ENCODE measurements around the gene CTTNBP2.

CTTNBP2 gene

DNA sequence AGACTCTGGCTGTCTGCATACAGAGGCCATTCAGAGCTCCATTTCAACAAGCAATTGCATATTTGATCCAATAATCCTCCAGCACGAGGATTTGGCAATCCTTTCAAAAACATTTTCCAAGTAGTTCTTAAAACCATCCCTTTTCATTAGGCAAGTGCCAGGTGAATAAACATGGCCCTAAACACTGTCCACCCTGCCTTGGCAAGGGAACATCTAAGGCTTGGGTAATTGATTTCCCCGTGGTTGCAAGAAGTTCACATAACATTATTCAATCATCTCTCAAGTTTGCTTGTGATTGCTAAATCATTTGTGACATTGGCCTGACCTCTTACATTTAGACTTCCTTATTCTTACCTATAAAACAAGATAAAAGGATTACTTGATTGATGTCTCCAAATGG is 175.2 kb downstream of the CTTNBP2 start:
- no peak for DNase-seq (ENCODE audit: low read depth in 2 of 2, low spot score in 1 of 2)

DNA sequence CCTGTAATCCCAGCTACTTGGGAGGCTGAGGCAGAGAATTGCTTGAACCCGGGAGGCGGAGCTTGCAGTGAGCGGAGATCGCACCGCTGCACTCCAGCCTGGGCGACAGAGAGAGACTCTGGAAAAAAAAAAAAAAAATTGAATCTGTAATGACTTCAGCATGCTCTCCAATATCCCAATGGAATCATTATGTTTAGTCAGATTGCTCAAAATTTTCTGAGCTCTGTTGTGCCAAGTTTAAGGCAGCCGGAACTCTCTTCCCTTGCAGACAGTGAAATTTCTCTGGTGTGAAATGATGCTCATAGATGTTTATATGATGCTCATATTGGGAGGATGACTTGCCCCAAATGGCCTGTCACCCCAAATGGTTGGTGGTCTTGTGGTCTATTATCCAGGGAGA is 180.9 kb downstream of the CTTNBP2 start:
- DNase-seq (ENCODE audit: low read depth in 2 of 2, low spot score in 1 of 2), result no peak

- DNase-seq (ENCODE audit: low read depth in 2 of 2, low spot score in 1 of 2), result no peak
These were observed 183.1 kb downstream of the CTTNBP2 start for GRCh38 chr7:117690147-117690546.

DNA sequence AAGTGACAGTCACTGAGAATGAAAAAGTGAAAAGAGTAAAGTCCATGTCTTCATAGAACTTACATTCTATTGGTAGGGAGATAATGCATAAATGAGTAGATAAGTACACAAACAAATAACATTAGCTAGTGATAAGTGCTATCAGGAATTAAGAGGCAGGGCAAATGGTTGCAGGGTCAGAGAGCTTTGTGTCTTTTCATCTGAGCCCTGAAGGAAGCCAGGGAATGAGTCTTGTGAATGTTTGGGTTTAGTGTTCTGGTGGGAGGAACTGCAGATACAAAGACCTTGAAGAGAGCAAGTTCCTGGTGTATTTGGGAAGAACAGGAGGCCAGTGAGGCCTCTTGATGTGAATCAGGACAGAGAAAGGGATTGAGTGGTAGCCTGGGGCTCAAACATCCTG is 183.8 kb downstream of the CTTNBP2 start:
- no peak for DNase-seq (ENCODE audit: low read depth in 2 of 2, low spot score in 1 of 2)

- no peak for DNase-seq (ENCODE audit: low read depth in 2 of 2, low spot score in 1 of 2)
These were observed 185.1 kb downstream of the CTTNBP2 start for GRCh38 chr7:117688126-117688525.

GRCh38 chr7:117686311-117686935 is 186.8 kb downstream of the CTTNBP2 start:
- no peak for DNase-seq (ENCODE audit: low read depth in 2 of 2, low spot score in 1 of 2)

DNA sequence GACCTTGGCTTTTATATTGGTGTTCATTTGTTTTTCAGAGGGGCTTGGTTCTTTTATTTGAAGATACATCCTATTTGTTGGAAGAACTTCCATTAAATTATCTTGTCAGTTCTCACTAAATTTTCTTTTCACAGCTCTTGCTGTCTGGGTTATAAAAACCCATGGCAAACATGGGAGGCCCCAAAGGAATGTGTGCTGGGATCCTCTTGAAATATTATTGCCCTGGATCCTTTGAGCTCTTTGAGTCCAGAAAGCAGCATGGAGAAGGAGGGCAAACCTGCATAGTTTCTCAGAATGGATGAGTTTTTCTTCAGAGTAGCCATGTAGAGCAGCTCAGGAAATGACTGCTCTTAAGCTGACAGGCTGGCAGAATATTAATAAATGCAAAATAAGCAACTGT is 187.4 kb downstream of the CTTNBP2 start:
- DNase-seq (ENCODE audit: low read depth in 2 of 2, low spot score in 1 of 2), result no peak

DNA sequence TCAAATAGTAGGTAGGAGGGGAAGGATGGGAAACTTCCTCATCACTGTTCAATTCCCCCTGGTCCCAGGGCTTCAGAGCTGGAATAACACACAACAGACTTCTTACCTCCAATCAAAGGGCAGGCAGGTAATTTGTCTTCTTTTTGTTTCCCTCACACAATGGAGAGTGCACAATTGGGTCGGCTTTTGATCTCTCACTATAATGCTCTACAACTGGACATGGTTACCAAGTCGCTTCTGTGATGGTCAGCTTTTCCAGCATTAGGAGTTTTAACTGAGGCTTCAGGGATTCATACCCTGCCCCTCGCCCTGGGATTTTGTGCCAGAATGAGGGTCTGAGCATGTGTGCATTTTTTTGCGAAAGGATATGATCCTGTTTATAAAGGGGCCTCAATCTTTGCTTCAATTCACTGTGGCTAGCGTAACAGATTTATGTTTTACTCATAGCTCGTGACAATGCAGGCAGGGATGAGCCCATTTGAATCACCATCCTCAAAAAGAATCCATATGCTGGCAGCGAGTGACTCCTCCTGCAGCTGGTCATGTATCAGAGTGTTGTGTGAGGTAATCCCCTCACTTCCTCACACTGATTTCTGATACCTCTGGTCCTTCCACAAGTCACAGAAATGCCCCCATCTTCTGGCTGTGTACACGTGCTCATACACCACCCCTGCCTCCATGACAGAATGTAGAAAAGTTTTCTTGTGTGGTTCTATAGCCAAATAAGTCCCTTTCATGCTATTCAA is 189.6 kb downstream of the CTTNBP2 start:
- no peak for DNase-seq (ENCODE audit: low read depth in 2 of 2, low spot score in 1 of 2)

DNA sequence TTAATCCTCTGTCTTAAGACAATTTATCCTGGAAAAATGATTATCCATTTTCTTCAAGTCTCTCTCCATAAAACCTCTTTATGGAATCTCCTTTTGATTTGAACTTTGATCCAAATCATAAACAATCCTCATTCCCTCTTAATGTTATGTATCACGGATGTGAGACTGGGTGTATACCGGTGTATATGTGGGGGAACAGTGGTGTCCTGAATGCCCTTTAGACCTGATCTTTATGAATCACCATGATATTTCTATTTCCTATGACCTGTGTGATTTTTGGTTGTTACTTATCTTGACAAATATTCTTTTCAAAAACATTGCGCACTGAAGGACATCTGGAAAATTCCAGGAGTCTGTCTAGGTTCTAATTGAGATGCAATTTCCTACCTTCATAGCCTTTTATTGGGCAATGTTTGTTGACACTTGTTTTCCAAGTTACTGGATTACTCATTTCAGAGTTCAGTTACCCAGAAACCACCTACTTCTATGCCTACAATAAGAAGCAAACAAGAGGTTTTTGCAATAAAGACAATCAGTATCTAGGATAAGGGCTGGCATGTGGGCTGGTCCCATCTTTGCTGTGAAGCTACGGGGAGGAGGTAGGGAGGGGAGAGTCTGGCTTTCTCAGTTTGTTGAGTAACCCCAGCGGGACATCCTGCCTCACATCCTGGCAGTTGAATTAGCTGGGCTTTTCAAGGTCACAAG is 190.4 kb downstream of the CTTNBP2 start:
- no peak for DNase-seq (ENCODE audit: low read depth in 2 of 2, low spot score in 1 of 2)

GRCh38 chr7:117679120-117679519 is 194.1 kb downstream of the CTTNBP2 start:
- DNase-seq (ENCODE audit: low read depth in 2 of 2, low spot score in 1 of 2), result no peak

DNA sequence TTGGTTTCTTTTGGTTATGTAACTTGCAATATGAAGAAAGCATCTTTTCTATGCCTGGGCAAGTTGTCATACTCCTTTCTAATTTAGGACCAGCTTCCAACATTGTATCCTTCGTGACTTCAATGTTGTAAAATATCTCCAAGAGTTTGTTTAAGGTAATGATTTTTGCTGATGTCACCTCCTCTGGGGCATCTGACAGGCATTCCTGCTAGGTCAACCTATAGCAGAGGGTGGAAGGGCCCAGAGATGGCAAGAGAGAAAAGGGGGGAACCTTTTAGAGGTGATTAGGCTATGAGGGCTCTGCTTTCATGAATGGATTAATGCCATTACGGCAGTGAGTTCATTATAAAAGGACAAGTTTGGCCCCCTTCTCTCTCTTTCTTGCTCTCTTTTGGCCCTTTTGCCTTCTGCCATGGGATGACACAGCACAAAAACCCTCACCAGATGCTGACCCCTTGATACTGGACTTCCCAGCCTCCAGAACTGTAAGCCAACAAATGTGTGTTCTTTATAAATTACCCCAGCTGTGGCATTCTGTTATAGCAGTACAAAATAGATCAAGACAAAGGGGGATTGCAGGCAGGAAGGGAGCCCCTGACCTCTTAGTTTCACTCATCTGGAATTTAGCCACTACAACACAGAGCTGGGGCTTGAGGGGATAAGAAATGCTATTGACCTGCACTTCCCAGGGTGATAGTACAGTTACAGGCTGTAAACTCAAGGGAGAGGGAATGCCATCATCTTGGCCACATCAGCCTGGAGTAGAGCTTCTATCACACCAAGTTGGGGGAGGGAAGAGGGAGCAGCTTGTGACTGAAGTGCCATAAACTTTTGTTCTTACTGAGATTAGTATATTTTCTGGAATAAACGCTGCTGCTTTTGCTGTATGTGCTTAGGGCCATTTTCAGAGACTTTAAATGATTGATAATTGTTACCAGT is 197.5 kb downstream of the CTTNBP2 start:
- DNase-seq (ENCODE audit: low read depth in 2 of 2, low spot score in 1 of 2), result no peak

DNA sequence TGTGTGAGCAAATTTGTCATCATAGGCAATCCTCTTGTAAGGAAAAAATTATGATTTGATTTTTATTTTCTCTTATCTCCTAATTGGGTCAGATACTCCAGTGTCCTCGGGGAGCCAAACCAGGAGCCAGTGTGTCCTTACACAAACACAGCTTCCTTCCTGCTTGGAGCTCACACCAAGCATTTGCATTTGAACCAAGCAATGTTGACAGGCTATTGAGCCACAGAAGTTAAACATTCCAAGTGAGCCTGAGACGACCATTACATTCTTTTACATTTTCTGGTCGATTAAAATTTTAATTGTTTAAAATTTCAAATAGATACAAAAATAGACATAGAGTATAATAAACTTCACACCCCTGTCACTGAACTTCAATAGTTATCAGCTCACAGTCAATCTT is 198.6 kb downstream of the CTTNBP2 start:
- no peak for DNase-seq (ENCODE audit: low read depth in 2 of 2, low spot score in 1 of 2)

- no peak for DNase-seq (ENCODE audit: low read depth in 2 of 2, low spot score in 1 of 2)
These were observed 199.4 kb downstream of the CTTNBP2 start for GRCh38 chr7:117673839-117674238.

- no peak for DNase-seq (ENCODE audit: low read depth in 2 of 2, low spot score in 1 of 2)
These were observed 199.9 kb downstream of the CTTNBP2 start for GRCh38 chr7:117673367-117673766.

DNA sequence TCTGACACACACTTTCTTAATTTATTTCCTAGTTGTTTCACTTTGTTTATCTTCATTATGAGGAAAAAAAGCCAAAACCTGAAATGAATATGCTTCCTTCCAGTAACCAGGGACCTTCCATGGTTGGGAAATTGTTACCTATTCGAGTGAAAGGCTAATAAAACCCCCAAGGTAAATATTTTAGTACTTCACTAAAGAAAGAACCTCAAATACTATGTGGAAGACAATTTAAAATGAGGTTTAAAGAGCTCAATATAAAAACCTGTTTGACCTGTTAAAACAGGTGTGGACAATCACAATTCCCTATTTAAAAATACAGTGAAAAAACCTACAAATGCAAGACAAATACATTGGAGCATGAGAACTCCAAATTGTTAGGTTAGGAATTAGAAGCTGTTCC is 200.8 kb downstream of the CTTNBP2 start:
- DNase-seq (ENCODE audit: low read depth in 2 of 2, low spot score in 1 of 2), result no peak

DNA sequence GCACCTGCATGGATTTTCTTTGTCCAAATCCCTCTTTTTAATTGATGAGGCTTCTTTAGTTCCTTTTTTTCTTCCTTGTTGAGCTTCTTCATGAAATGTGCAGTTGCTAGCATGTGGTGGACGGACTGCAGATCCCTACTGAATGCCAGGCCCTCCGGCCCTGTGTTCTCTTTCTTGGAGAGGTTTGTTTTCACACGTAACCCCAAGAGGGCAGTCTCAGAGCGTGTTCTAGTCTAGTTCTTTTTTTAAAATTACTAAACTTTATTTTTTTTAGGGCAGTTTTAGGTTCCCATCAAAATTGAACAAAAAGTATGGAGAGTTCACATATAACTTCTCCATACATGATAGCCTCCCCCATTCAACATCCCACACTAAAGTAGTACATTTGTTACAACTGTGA is 203.4 kb downstream of the CTTNBP2 start:
- no peak for DNase-seq (ENCODE audit: low read depth in 2 of 2, low spot score in 1 of 2)

- DNase-seq (ENCODE audit: low read depth in 2 of 2, low spot score in 1 of 2), result no peak
These were observed 205.8 kb downstream of the CTTNBP2 start for GRCh38 chr7:117667456-117667855.

DNA sequence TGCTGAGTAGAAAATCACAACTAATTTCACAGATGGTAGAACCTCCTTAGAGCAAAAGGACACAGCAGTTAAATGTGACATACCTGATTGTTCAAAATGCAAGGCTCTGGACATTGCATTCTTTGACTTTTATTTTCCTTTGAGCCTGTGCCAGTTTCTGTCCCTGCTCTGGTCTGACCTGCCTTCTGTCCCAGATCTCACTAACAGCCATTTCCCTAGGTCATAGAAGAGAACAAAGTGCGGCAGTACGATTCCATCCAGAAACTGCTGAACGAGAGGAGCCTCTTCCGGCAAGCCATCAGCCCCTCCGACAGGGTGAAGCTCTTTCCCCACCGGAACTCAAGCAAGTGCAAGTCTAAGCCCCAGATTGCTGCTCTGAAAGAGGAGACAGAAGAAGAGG is 206.6 kb downstream of the CTTNBP2 start:
- DNase-seq (ENCODE audit: low read depth in 2 of 2, low spot score in 1 of 2), result no peak

DNA sequence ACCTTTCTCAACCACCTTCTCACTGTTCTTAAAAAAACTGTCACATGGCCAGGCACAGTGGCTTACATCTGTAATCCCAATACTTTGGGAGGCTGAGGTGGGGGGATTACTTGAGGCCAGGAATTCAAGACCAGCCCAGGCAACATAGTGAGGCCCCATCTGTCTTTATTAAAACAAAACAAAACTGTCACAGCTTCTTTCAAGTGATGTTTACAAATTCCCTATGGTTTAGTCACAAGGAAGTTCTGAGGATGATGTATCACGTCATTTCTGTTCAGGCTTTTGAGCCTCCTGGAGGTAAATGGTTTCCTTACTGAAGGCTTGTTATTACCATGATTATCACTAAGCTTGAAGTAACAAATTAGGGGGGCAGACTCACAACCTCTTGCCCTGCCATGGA is 207.2 kb downstream of the CTTNBP2 start:
- no peak for DNase-seq (ENCODE audit: low read depth in 2 of 2, low spot score in 1 of 2)

DNA sequence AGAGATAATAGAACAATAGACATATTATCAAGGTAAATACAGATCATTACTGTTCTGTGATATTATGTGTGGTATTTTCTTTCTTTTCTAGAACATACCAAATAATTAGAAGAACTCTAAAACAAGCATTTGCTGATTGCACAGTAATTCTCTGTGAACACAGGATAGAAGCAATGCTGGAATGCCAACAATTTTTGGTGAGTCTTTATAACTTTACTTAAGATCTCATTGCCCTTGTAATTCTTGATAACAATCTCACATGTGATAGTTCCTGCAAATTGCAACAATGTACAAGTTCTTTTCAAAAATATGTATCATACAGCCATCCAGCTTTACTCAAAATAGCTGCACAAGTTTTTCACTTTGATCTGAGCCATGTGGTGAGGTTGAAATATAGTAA is 207.9 kb downstream of the CTTNBP2 start:
- DNase-seq (ENCODE audit: low read depth in 2 of 2, low spot score in 1 of 2), result no peak

DNA sequence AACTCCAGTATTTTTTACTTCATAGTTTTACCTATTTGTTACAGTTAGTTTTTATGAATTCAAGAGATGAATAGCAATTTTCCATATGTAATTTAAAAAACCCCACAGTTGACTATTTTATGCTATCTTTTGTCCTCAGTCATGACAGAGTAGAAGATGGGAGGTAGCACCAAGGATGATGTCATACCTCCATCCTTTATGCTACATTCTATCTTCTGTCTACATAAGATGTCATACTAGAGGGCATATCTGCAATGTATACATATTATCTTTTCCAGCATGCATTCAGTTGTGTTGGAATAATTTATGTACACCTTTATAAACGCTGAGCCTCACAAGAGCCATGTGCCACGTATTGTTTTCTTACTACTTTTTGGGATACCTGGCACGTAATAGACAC is 209.2 kb downstream of the CTTNBP2 start:
- no peak for DNase-seq (ENCODE audit: low read depth in 2 of 2, low spot score in 1 of 2)
